WTC11 (cell line): Measurements from ENCODE around the gene ANXA5. TPM values are rescaled to one million over a fixed set of nuclear protein-coding genes. Genes with fewer than 3 reads are reported as not detected.

Source experiments
- ATAC-seq: fragments of 200-7000 bp; cut with Tn5 transposase; 2 replicates; pipeline ENCODE4 v1.10.0; 2021; ENCODE audit warnings: mild to moderate bottlenecking, moderate library complexity
- CTCF ChIA-PET: fragments of 300-600 bp; sonication (Branson Sonifier 250); formaldehyde crosslinking; loops from one replicate; lab custom pipeline; 2021; ENCODE audit warnings: antibody characterized with exemption; lab: Charles Lee
- POLR2A ChIA-PET: fragments of 350-600 bp; sonication (Branson Sonifier 250); formaldehyde crosslinking; loops from one replicate; lab custom pipeline; 2021; ENCODE audit warnings: antibody characterized with exemption; lab: Charles Lee
- DNase-seq: peaks from one replicate; pipeline ENCODE4 v3.0.0; 2021; ENCODE audit warnings: low spot score
- H3K27ac Mint-ChIP-seq: 2 replicates; pipeline ENCODE4 v1.8.0; 2021; ENCODE audit warnings: mixed read lengths
- H3K27me3 Mint-ChIP-seq: 2 replicates; pipeline ENCODE4 v1.8.0; 2021; ENCODE audit warnings: low read depth, mild to moderate bottlenecking, moderate library complexity, mixed read lengths
- H3K36me3 Mint-ChIP-seq: 2 replicates; pipeline ENCODE4 v1.8.0; 2021; ENCODE audit warnings: mixed read lengths
- H3K4me1 Mint-ChIP-seq: 2 replicates; pipeline ENCODE4 v1.8.0; 2022; ENCODE audit warnings: mixed read lengths
- H3K4me3 Mint-ChIP-seq: 2 replicates; pipeline ENCODE4 v1.8.0; 2021; ENCODE audit warnings: mild to moderate bottlenecking, moderate library complexity, mixed read lengths
- H3K9me3 Mint-ChIP-seq: 2 replicates; pipeline ENCODE4 v1.8.0; 2021; ENCODE audit warnings: mixed read lengths
- ATF1 ChIP-seq: sonication (generic); formaldehyde crosslinking; IDR thresholded peaks from 2 replicates; pipeline ENCODE4 v1.8.1; 2023; ENCODE audit warnings: mild to moderate bottlenecking, moderate library complexity, missing genetic modification reagents
- CBFB ChIP-seq: sonication (generic); formaldehyde crosslinking; IDR thresholded peaks from 2 replicates; pipeline ENCODE4 v1.8.1; 2022; ENCODE audit warnings: mild to moderate bottlenecking, low read depth, missing genetic modification reagents
- ELF4 ChIP-seq: sonication (generic); formaldehyde crosslinking; IDR thresholded peaks from 2 replicates; pipeline ENCODE4 v1.8.1; 2022; ENCODE audit warnings: low read depth, mild to moderate bottlenecking, moderate library complexity, missing genetic modification reagents
- EMX1 ChIP-seq: fragments of 250-450 bp; sonication (Bioruptor Pico); IDR thresholded peaks from 2 replicates; pipeline ENCODE4 v1.8.0; 2021; ENCODE audit warnings: mild to moderate bottlenecking
- ETV6 ChIP-seq: sonication (generic); formaldehyde crosslinking; IDR thresholded peaks from 2 replicates; pipeline ENCODE4 v1.8.1; 2022; ENCODE audit warnings: mild to moderate bottlenecking, missing genetic modification reagents
- MLX ChIP-seq: sonication (generic); formaldehyde crosslinking; IDR thresholded peaks from 2 replicates; pipeline ENCODE4 v1.8.1; 2023; ENCODE audit warnings: mild to moderate bottlenecking, missing genetic modification reagents, moderate library complexity
- MYBL2 ChIP-seq: sonication (generic); formaldehyde crosslinking; IDR thresholded peaks from 2 replicates; pipeline ENCODE4 v1.8.1; 2023; ENCODE audit warnings: mild to moderate bottlenecking, moderate library complexity, missing genetic modification reagents
- NFE2L1 ChIP-seq: sonication (generic); formaldehyde crosslinking; IDR thresholded peaks from 2 replicates; pipeline ENCODE4 v1.8.1; 2023; ENCODE audit warnings: missing genetic modification reagents
- NR1H2 ChIP-seq: sonication (generic); formaldehyde crosslinking; IDR thresholded peaks from 2 replicates; pipeline ENCODE4 v1.9.0; 2021; ENCODE audit warnings: mild to moderate bottlenecking, moderate library complexity, missing genetic modification reagents
- NR2C2 ChIP-seq: sonication (generic); formaldehyde crosslinking; IDR thresholded peaks from 2 replicates; pipeline ENCODE4 v1.8.0; 2022; ENCODE audit warnings: mild to moderate bottlenecking, missing genetic modification reagents
- OVOL2 ChIP-seq: fragments of 250-450 bp; sonication (Bioruptor Pico); IDR thresholded peaks from 2 replicates; pipeline ENCODE4 v1.9.0; 2021; ENCODE audit warnings: mild to moderate bottlenecking, borderline replicate concordance
- PREB ChIP-seq: sonication (generic); formaldehyde crosslinking; IDR thresholded peaks from 2 replicates; pipeline ENCODE4 v1.8.1; 2022; ENCODE audit warnings: mild to moderate bottlenecking, missing genetic modification reagents, moderate library complexity, borderline replicate concordance
- SMAD4 ChIP-seq: sonication (generic); formaldehyde crosslinking; IDR thresholded peaks from 2 replicates; pipeline ENCODE4 v1.8.0; 2022; ENCODE audit warnings: mild to moderate bottlenecking, missing genetic modification reagents
- ZBTB21 ChIP-seq: sonication (generic); formaldehyde crosslinking; IDR thresholded peaks from 2 replicates; pipeline ENCODE4 v1.8.1; 2023; ENCODE audit warnings: mild to moderate bottlenecking, missing genetic modification reagents, borderline replicate concordance
- ZNF263 ChIP-seq: sonication (generic); formaldehyde crosslinking; IDR thresholded peaks from 2 replicates; pipeline ENCODE4 v1.8.1; 2022; ENCODE audit warnings: low read depth, mild to moderate bottlenecking, moderate library complexity, missing genetic modification reagents
- ZNF512 ChIP-seq: sonication (generic); formaldehyde crosslinking; IDR thresholded peaks from 2 replicates; pipeline ENCODE4 v1.8.1; 2022; ENCODE audit warnings: missing genetic modification reagents, borderline replicate concordance
- total RNA-seq: library from RNA; stranded (reverse); gene quantifications from 3 replicates; pipeline ENCODE4 v1.2.3, GENCODE V29; 2021
- TF ChIP-seq, protein P1 (sequence below): fragments of 250-450 bp; sonication (Bioruptor Pico); IDR thresholded peaks from 2 replicates; pipeline ENCODE4 v2.1.2; 2022; ENCODE audit warnings: mild to moderate bottlenecking, moderate library complexity
- TF ChIP-seq, protein P2 (sequence below): sonication (generic); formaldehyde crosslinking; IDR thresholded peaks from 2 replicates; pipeline ENCODE4 v1.8.0; 2023; ENCODE audit warnings: missing genetic modification reagents, mild to moderate bottlenecking, borderline replicate concordance
- TF ChIP-seq, protein P3 (sequence below): sonication (generic); formaldehyde crosslinking; IDR thresholded peaks from 2 replicates; pipeline ENCODE4 v1.8.0; 2022; ENCODE audit warnings: mild to moderate bottlenecking, missing genetic modification reagents
- TF ChIP-seq, protein P4 (sequence below): sonication (generic); formaldehyde crosslinking; IDR thresholded peaks from 2 replicates; pipeline ENCODE4 v1.8.0; 2023; ENCODE audit warnings: missing genetic modification reagents

ANXA5 gene
- total RNA-seq, 1 experiment from 2014 or later: 186 TPM

DNA sequence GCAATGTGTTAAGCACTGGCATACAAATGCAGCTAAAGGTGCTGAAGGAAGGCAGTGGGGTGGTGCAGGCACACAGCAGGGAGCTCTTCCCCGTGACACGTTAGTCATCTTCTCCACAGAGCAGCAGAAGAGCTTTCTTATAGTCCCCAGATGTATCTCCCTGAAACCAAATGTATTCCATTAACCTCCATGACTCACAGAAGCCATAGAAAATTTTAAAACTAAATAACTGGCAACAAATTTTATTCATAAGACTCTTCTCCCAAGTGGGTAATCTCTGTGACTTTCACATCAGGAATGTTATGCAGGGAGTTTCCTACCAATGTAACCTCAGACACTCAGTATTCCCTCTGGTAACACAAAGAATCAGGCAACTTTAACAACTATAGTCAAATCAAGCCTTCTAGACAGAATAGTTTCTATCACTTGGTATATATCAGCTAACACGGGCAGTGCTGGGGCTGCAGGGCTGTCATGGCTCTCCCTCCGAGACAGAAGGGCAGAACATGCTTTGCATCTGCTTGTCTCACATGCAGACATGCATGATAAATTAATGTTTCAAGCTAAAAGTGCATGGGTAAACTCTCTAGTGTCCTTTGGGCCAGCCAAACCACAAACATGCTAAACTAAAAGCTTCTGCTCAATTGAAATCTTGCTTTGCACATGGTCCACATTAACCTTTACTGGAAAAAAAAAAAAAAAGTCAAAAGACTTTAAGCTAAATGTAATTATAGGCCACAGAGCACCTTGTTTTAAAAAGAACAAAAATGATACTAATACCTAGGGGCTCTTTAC is 28.2 kb downstream of the ANXA5 start:
- H3K4me1 Mint-ChIP-seq: 0 out of 2 replicates have a peak, but pooled peaks cover 3% of the 10 kb centered on the region
- no peak for TF ChIP-seq ZNF512 (CRISPR knock-in tag)
- no peak for TF ChIP-seq SMAD4 (CRISPR knock-in tag)
- TF ChIP-seq, protein P1, sequence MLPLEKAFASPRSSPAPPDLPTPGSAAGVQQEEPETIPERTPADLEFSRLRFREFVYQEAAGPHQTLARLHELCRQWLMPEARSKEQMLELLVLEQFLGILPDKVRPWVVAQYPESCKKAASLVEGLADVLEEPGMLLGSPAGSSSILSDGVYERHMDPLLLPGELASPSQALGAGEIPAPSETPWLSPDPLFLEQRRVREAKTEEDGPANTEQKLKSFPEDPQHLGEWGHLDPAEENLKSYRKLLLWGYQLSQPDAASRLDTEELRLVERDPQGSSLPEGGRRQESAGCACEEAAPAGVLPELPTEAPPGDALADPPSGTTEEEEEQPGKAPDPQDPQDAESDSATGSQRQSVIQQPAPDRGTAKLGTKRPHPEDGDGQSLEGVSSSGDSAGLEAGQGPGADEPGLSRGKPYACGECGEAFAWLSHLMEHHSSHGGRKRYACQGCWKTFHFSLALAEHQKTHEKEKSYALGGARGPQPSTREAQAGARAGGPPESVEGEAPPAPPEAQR (CRISPR knock-in tag): no peak
- TF ChIP-seq, protein P2, sequence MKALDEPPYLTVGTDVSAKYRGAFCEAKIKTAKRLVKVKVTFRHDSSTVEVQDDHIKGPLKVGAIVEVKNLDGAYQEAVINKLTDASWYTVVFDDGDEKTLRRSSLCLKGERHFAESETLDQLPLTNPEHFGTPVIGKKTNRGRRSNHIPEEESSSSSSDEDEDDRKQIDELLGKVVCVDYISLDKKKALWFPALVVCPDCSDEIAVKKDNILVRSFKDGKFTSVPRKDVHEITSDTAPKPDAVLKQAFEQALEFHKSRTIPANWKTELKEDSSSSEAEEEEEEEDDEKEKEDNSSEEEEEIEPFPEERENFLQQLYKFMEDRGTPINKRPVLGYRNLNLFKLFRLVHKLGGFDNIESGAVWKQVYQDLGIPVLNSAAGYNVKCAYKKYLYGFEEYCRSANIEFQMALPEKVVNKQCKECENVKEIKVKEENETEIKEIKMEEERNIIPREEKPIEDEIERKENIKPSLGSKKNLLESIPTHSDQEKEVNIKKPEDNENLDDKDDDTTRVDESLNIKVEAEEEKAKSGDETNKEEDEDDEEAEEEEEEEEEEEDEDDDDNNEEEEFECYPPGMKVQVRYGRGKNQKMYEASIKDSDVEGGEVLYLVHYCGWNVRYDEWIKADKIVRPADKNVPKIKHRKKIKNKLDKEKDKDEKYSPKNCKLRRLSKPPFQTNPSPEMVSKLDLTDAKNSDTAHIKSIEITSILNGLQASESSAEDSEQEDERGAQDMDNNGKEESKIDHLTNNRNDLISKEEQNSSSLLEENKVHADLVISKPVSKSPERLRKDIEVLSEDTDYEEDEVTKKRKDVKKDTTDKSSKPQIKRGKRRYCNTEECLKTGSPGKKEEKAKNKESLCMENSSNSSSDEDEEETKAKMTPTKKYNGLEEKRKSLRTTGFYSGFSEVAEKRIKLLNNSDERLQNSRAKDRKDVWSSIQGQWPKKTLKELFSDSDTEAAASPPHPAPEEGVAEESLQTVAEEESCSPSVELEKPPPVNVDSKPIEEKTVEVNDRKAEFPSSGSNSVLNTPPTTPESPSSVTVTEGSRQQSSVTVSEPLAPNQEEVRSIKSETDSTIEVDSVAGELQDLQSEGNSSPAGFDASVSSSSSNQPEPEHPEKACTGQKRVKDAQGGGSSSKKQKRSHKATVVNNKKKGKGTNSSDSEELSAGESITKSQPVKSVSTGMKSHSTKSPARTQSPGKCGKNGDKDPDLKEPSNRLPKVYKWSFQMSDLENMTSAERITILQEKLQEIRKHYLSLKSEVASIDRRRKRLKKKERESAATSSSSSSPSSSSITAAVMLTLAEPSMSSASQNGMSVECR (CRISPR knock-in tag): no peak
- TF ChIP-seq, protein P3, sequence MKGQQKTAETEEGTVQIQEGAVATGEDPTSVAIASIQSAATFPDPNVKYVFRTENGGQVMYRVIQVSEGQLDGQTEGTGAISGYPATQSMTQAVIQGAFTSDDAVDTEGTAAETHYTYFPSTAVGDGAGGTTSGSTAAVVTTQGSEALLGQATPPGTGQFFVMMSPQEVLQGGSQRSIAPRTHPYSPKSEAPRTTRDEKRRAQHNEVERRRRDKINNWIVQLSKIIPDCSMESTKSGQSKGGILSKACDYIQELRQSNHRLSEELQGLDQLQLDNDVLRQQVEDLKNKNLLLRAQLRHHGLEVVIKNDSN: no peak
- TF ChIP-seq MYBL2 (CRISPR knock-in tag): no peak
- TF ChIP-seq OVOL2 (CRISPR knock-in tag): no peak
- TF ChIP-seq CBFB: no peak
- TF ChIP-seq, protein P4, sequence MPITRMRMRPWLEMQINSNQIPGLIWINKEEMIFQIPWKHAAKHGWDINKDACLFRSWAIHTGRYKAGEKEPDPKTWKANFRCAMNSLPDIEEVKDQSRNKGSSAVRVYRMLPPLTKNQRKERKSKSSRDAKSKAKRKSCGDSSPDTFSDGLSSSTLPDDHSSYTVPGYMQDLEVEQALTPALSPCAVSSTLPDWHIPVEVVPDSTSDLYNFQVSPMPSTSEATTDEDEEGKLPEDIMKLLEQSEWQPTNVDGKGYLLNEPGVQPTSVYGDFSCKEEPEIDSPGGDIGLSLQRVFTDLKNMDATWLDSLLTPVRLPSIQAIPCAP: no peak
- TF ChIP-seq ZBTB21 (CRISPR knock-in tag): no peak
- TF ChIP-seq PREB: no peak
- TF ChIP-seq NFE2L1 (CRISPR knock-in tag): no peak
- TF ChIP-seq NR1H2 (CRISPR knock-in tag): no peak
- no peak for TF ChIP-seq ZNF263 (CRISPR knock-in tag)
- no peak for TF ChIP-seq NR2C2 (CRISPR knock-in tag)
- TF ChIP-seq ATF1 (CRISPR knock-in tag): no peak
- TF ChIP-seq EMX1 (CRISPR knock-in tag): no peak
- no peak for TF ChIP-seq MLX
- TF ChIP-seq ETV6 (CRISPR knock-in tag): no peak
- TF ChIP-seq ELF4 (CRISPR knock-in tag): no peak
- no peak for ATAC-seq
- DNase-seq: no peak
- H3K36me3 Mint-ChIP-seq: peaks cover 51% of the 10 kb centered on the region
- H3K27me3 Mint-ChIP-seq: no peaks in the 10 kb centered on the region
- H3K4me3 Mint-ChIP-seq: no peak overlapping the region
- H3K27ac Mint-ChIP-seq: no peak overlapping the region
- no peaks in the 10 kb centered on the region for H3K9me3 Mint-ChIP-seq
- ChIA-PET CTCF (no interaction called here), POLR2A (no interaction called here)
